Mesendoderm (in vitro differentiated cells): ENCODE measurements around the gene THRAP3.

ENCODE experiments used
- DNase-seq: peaks from one replicate; pipeline ENCODE4 v3.0.0; 2013
- H2AK5ac ChIP-seq: 2 replicates; pipeline ENCODE4 v1.6.1; 2013; ENCODE audit warnings: low read length, inconsistent platforms
- H2BK120ac ChIP-seq: 2 replicates; pipeline ENCODE4 v1.6.1; 2013; ENCODE audit warnings: low read depth, mild to moderate bottlenecking, low read length, moderate library complexity, mixed read lengths
- H2BK15ac ChIP-seq: replicated peaks from 2 replicates; pipeline ENCODE4 v1.6.1; 2013; ENCODE audit warnings: low read depth, mild to moderate bottlenecking, moderate library complexity
- H2BK5ac ChIP-seq: 2 replicates; pipeline ENCODE4 v1.6.1; 2013; ENCODE audit warnings: low read length, inconsistent platforms
- H3K18ac ChIP-seq: 2 replicates; pipeline ENCODE4 v1.6.1; 2013; ENCODE audit warnings: mild to moderate bottlenecking, low read length, mixed read lengths
- H3K23ac ChIP-seq: one replicate; pipeline ENCODE4 v1.6.1; 2013; ENCODE audit warnings: low read length
- H3K27ac ChIP-seq: 2 replicates; pipeline ENCODE4 v1.5.1; 2013; ENCODE audit warnings: low read depth, mild to moderate bottlenecking, inconsistent platforms, low read length, moderate library complexity
- H3K27me3 ChIP-seq: 2 replicates; pipeline ENCODE4 v1.6.1; 2013; ENCODE audit warnings: low read length, control low read depth, mild to moderate bottlenecking, inconsistent platforms; ENCODE audit not compliant: insufficient read depth, poor library complexity
- H3K36me3 ChIP-seq: 2 replicates; pipeline ENCODE4 v1.6.1; 2013; ENCODE audit warnings: low read length, inconsistent platforms; ENCODE audit not compliant: control insufficient read depth, insufficient read depth
- H3K4ac ChIP-seq: one replicate; pipeline ENCODE4 v1.6.1; 2013; ENCODE audit warnings: low read depth, mild to moderate bottlenecking, low read length, moderate library complexity
- H3K4me1 ChIP-seq: 2 replicates; pipeline ENCODE4 v1.6.1; 2013; ENCODE audit warnings: low read depth, low read length, inconsistent platforms; ENCODE audit not compliant: control insufficient read depth
- H3K4me2 ChIP-seq: 2 replicates; pipeline ENCODE4 v1.6.1; 2013; ENCODE audit warnings: low read length
- H3K4me3 ChIP-seq: 2 replicates; pipeline ENCODE4 v1.5.1; 2013; ENCODE audit warnings: mild to moderate bottlenecking, low read length
- H3K56ac ChIP-seq: one replicate; pipeline ENCODE4 v1.6.1; 2013; ENCODE audit warnings: low read length
- H3K79me1 ChIP-seq: 2 replicates; pipeline ENCODE4 v1.6.1; 2013; ENCODE audit warnings: low read length, inconsistent platforms
- H3K79me2 ChIP-seq: 2 replicates; pipeline ENCODE4 v1.6.1; 2013; ENCODE audit warnings: mild to moderate bottlenecking, low read length; ENCODE audit not compliant: control insufficient read depth, insufficient read depth
- H3K9ac ChIP-seq: 2 replicates; pipeline ENCODE4 v1.6.1; 2013; ENCODE audit warnings: low read length, inconsistent platforms
- H4K5ac ChIP-seq: one replicate; pipeline ENCODE4 v1.6.1; 2013; ENCODE audit warnings: low read length
- H4K8ac ChIP-seq: one replicate; pipeline ENCODE4 v1.6.1; 2013; ENCODE audit warnings: low read depth, mild to moderate bottlenecking, control low read depth, low read length, moderate library complexity
- WGBS: extraction: QIAGEN DNeasy Blood & Tissue Kit; methylation state at CpG from one replicate; pipeline ENCODE4 v1.1.7; 2013; ENCODE audit warnings: low lambda C conversion rate, missing lambda C conversion rate; ENCODE audit not compliant: insufficient coverage; ENCODE audit errors: extremely low coverage; 5-methylcytosine and 5-hydroxymethylcytosine counted together

Gene THRAP3

GRCh38 chr1:36300526-36300925 lies 76.3 kb downstream of the THRAP3 start:
- H3K79me2 ChIP-seq = no peaks in the 10 kb centered on the region
- H3K36me3 ChIP-seq = peaks cover 19% of the 10 kb centered on the region
- H4K8ac ChIP-seq = no peak overlapping the region
- H2BK15ac ChIP-seq = no peak overlapping the region
- H3K4me2 ChIP-seq = no peak overlapping the region
- no peak overlapping the region for H4K5ac ChIP-seq
- H3K79me1 ChIP-seq = peaks cover 3% of the 10 kb centered on the region
- H3K27ac ChIP-seq = no peak overlapping the region
- no peak overlapping the region for H3K4me3 ChIP-seq
- no peak for DNase-seq
- no peak overlapping the region for H2BK5ac ChIP-seq
- no peak overlapping the region for H3K4ac ChIP-seq
- H3K9ac ChIP-seq = no peak overlapping the region
- WGBS = no CpG with 5 or more reads among the region's 1 CpG
- H3K4me1 ChIP-seq = no peaks in the 10 kb centered on the region
- no peak overlapping the region for H3K18ac ChIP-seq
- no peak overlapping the region for H3K56ac ChIP-seq
- no peak overlapping the region for H3K23ac ChIP-seq
- no peak overlapping the region for H2AK5ac ChIP-seq
- H3K27me3 ChIP-seq = no peaks in the 10 kb centered on the region
- no peak overlapping the region for H2BK120ac ChIP-seq

DNA sequence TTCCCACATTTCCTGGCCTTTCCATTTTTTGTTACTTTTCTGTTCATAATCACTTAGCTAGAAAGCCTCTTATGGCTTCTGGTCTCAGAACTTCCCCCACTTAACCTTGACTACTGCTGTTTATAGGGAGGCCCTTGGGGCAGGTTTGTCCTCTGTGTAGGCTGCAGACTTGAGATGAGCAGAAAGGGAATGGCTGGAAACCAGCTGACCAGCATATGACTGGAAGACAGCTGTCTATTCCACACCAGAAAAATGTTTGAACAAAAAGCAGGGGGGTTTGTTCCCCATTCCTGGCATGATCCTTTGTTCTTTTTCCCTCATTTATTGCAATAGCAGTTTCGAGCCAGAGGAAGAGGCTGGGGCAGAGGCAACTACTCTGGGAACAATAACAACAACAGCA lies 77.0 kb downstream of the THRAP3 start:
- no peak overlapping the region for H3K56ac ChIP-seq
- no peak overlapping the region for H2BK5ac ChIP-seq
- H4K5ac ChIP-seq = no peak overlapping the region
- no peak overlapping the region for H3K18ac ChIP-seq
- H3K4me1 ChIP-seq = peaks cover 1% of the 10 kb centered on the region
- no peak overlapping the region for H2AK5ac ChIP-seq
- H3K27ac ChIP-seq = no peak overlapping the region
- peaks cover 3% of the 10 kb centered on the region for H3K79me1 ChIP-seq
- no peak overlapping the region for H3K4ac ChIP-seq
- H2BK15ac ChIP-seq = no peak overlapping the region
- peaks cover 19% of the 10 kb centered on the region for H3K36me3 ChIP-seq
- DNase-seq = no peak
- H3K23ac ChIP-seq = no peak overlapping the region
- no peak overlapping the region for H3K4me3 ChIP-seq
- no peak overlapping the region for H3K9ac ChIP-seq
- no peak overlapping the region for H3K4me2 ChIP-seq
- H4K8ac ChIP-seq = no peak overlapping the region
- H2BK120ac ChIP-seq = no peak overlapping the region
- no peaks in the 10 kb centered on the region for H3K79me2 ChIP-seq
- H3K27me3 ChIP-seq = no peaks in the 10 kb centered on the region
- WGBS = no CpG with 5 or more reads among the region's 1 CpG

- no peak for DNase-seq
- Histone ChIP-seq H3K79me1 (peaks cover 6% of the 10 kb centered on the region), H3K4me3 (no peak overlapping the region), H4K5ac (no peak overlapping the region), H3K4ac (no peak overlapping the region), H3K27ac (no peak overlapping the region), H3K4me2 (no peak overlapping the region), H2AK5ac (no peak overlapping the region), H3K27me3 (no peaks in the 10 kb centered on the region), H4K8ac (no peak overlapping the region), H2BK15ac (no peak overlapping the region), H3K9ac (no peak overlapping the region), H2BK120ac (no peak overlapping the region), H3K4me1 (peaks cover 5% of the 10 kb centered on the region), H3K23ac (no peak overlapping the region), H2BK5ac (no peak overlapping the region), H3K36me3 (peaks cover 17% of the 10 kb centered on the region), H3K79me2 (no peaks in the 10 kb centered on the region), H3K56ac (no peak overlapping the region), H3K18ac (no peak overlapping the region)
- WGBS = no CpG with 5 or more reads among the region's 5 CpGs
Measured at GRCh38 chr1:36303244-36303643, 79.0 kb downstream of the THRAP3 start.

GRCh38 chr1:36303650-36304360 lies 79.6 kb downstream of the THRAP3 start:
- Histone ChIP-seq H2BK15ac (no peak overlapping the region), H3K4me3 (no peak overlapping the region), H2BK120ac (no peak overlapping the region), H3K23ac (no peak overlapping the region), H3K56ac (no peak overlapping the region), H3K79me1 (peaks cover 6% of the 10 kb centered on the region), H4K5ac (no peak overlapping the region), H4K8ac (no peak overlapping the region), H3K36me3 (peaks cover 17% of the 10 kb centered on the region), H3K4me1 (peaks cover 5% of the 10 kb centered on the region), H3K79me2 (no peaks in the 10 kb centered on the region), H3K27ac (no peak overlapping the region), H3K4ac (no peak overlapping the region), H3K4me2 (no peak overlapping the region), H2BK5ac (no peak overlapping the region), H3K27me3 (no peaks in the 10 kb centered on the region), H3K9ac (no peak overlapping the region), H3K18ac (no peak overlapping the region), H2AK5ac (no peak overlapping the region)
- no CpG with 5 or more reads among the region's 23 CpGs for WGBS
- DNase-seq = no peak

DNA sequence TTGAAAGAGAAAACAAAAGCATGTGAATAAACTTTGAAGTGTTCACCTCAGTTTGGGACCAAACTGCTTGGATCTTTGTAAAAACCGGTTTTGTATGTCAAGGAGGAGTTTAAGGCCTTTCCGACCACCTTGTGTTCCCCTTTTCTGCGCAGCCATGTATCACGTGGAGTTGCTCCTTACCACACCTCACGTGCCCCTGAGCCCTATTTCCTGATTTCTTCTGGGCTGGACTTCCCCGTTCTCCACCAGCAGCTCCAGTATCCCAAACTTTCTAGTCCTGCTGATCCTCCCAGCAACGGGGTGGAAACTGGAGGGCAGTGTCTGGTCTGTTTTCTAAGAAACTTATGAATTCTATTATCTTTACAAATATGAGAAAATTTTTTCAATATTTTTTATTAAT lies 80.3 kb downstream of the THRAP3 start:
- Histone ChIP-seq H3K27ac (no peak overlapping the region), H3K9ac (no peak overlapping the region), H3K18ac (no peak overlapping the region), H3K4me3 (no peak overlapping the region), H3K56ac (no peak overlapping the region), H3K4ac (no peak overlapping the region), H3K79me1 (peaks cover 6% of the 10 kb centered on the region), H4K5ac (no peak overlapping the region), H3K23ac (no peak overlapping the region), H2BK120ac (no peak overlapping the region), H3K27me3 (no peaks in the 10 kb centered on the region), H3K36me3 (peaks cover 17% of the 10 kb centered on the region), H2AK5ac (no peak overlapping the region), H2BK15ac (no peak overlapping the region), H3K79me2 (no peaks in the 10 kb centered on the region), H4K8ac (no peak overlapping the region), H2BK5ac (no peak overlapping the region), H3K4me1 (peaks cover 5% of the 10 kb centered on the region), H3K4me2 (no peak overlapping the region)
- no CpG with 5 or more reads among the region's 7 CpGs for WGBS
- DNase-seq = no peak
